Ovary (tissue), 9 donors: Measurements from ENCODE around the gene HSD17B14. TPM values are rescaled to one million over a fixed set of nuclear protein-coding genes. Genes with fewer than 3 reads are reported as not detected.

Experiments used
- DNase-seq, 5 donors: peaks; one replicate each; pipeline ENCODE4 v3.0.0-alpha.2; 2019 to 2020
- H3K27ac ChIP-seq, 2 donors: fragments of 200-600 bp; one replicate each; pipeline versions ENCODE4 v1.5.1 to v1.8.0; 2019 to 2022
- H3K27me3 ChIP-seq: fragments of 200-600 bp; one replicate; pipeline ENCODE4 v1.8.0; 2022
- H3K36me3 ChIP-seq: fragments of 200-600 bp; sonication (generic); one replicate; pipeline ENCODE4 v1.5.1; 2019
- H3K4me1 ChIP-seq: one replicate; pipeline ENCODE4 v1.8.1; 2013; ENCODE audit warnings: mild to moderate bottlenecking, moderate library complexity; ENCODE audit not compliant: insufficient read depth
- H3K4me3 ChIP-seq: fragments of 200-600 bp; sonication (generic); one replicate; pipeline ENCODE4 v1.5.1; 2017
- H3K9me3 ChIP-seq, 2 donors: fragments of 200-600 bp in 1 of 2; sonication (generic) in 1 of 2; one replicate each; pipeline versions ENCODE4 v1.5.1 to v1.8.1; 2013 to 2019; ENCODE audit warnings: mild to moderate bottlenecking in 1 of 2, moderate library complexity in 1 of 2
- EP300 ChIP-seq: sonication (generic); formaldehyde crosslinking; IDR thresholded peaks from one replicate; pipeline ENCODE4 v1.6.1; 2017; ENCODE audit warnings: antibody characterized with exemption
- POLR2A ChIP-seq: fragments of 450-650 bp; IDR thresholded peaks from one replicate; pipeline ENCODE4 v1.6.1; 2017; ENCODE audit warnings: antibody characterized with exemption, mild to moderate bottlenecking, moderate library complexity
- WGBS, 3 donors: extraction: QIAGEN DNeasy Blood & Tissue Kit in 1 of 3; methylation state at CpG; one replicate each; pipeline versions ENCODE4 v1.1.5 to v1.1.7; 2013 to 2017; 5-methylcytosine and 5-hydroxymethylcytosine counted together
- intact Hi-C, 4 donors: fragments of 100-400 bp; cut with DNase I; formaldehyde crosslinking; loops; one replicate each; pipeline versions ENCODE4 v1.11.0 to v1.15.1; 2022 to 2023
- polyA plus RNA-seq, 2 donors: library from polyadenylated mRNA; stranded (reverse); fragments of 200-250 nt in 1 of 2; fragments of 350-450 nt in 1 of 2; fragmentation: Illumina TruSeq in 1 of 2; extraction: RNeasy Lipid Tissue Mini Kit (QIAGEN cat#74804) in 1 of 2; gene quantifications; one replicate each; pipeline ENCODE4 v1.2.3, GENCODE V29; 2013 to 2014
- total RNA-seq, 7 donors: library from RNA; depleted of rRNA in 2 of 7; stranded (reverse); fragments of >200 nt in 2 of 7; fragmentation: NEBNext Ultra II Directional in 3 of 7; extraction: Animal tissue kit (Norgen Biotek cat#: 25700) in 3 of 7; gene quantifications; one replicate each; pipeline versions ENCODE4 v1.1.0 to v1.2.4, GENCODE V29; 2016 to 2023
- TF ChIP-seq, protein P1 (sequence below), 3 donors: fragments of 450-650 bp in 2 of 3; fragments of 200-600 bp in 1 of 3; IDR thresholded peaks; one replicate each; pipeline versions ENCODE4 v1.5.1 to v1.8.0; 2016 to 2022; ENCODE audit warnings: antibody characterized with exemption in 3 of 3, mild to moderate bottlenecking in 1 of 3
- donor health status: DM: no; HTN: no; CAD: no; lungs with moderate emphysema.
- donor health status: DM: no; HTN: no; CAD: no.
- donor health status: Bipolar disorder and iron deficiency.
- donor health status: DM: yes; HTN: yes; CAD: no.
- donor health status: DM: no; HTN: no; CAD: no.
- donor health status: DM: yes; HTN: yes; CAD: no.

Gene HSD17B14
- total and polyA plus RNA-seq, 9 donors, result 10.6 to 82.8 (median 46.1) TPM

DNA sequence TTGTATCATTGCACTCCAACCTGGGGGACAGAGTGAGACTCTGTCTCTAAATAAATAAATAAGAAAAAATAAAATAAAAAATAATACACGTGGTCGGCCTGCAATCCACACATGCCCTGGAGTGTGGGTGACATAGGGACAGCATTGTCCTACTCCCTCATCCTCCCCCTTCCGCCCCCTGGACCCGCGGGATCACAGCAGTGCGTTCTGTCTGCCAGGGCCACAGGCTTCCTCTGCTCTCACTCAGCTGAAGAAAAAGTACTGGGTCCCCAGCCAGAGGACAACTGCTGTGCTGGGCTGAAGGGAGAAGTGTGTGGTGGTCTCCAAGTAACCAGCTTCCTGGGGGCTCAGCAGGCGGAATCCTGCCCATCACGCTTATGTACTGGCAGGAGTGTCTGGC lies 31.8 kb downstream of the HSD17B14 start:
- TF ChIP-seq, protein P1, sequence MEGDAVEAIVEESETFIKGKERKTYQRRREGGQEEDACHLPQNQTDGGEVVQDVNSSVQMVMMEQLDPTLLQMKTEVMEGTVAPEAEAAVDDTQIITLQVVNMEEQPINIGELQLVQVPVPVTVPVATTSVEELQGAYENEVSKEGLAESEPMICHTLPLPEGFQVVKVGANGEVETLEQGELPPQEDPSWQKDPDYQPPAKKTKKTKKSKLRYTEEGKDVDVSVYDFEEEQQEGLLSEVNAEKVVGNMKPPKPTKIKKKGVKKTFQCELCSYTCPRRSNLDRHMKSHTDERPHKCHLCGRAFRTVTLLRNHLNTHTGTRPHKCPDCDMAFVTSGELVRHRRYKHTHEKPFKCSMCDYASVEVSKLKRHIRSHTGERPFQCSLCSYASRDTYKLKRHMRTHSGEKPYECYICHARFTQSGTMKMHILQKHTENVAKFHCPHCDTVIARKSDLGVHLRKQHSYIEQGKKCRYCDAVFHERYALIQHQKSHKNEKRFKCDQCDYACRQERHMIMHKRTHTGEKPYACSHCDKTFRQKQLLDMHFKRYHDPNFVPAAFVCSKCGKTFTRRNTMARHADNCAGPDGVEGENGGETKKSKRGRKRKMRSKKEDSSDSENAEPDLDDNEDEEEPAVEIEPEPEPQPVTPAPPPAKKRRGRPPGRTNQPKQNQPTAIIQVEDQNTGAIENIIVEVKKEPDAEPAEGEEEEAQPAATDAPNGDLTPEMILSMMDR (IDR thresholded peaks at IDR 0.05), result no peak
- TF ChIP-seq POLR2A (no peak), EP300 (no peak)
- H3K4me3 ChIP-seq, result no peak overlapping the region
- DNase-seq, result no peak
- H3K27ac ChIP-seq, result no peak overlapping the region
- H3K9me3 ChIP-seq, result no peaks in the 10 kb centered on the region
- H3K36me3 ChIP-seq, result no peaks in the 10 kb centered on the region
- 79 to 89% (median 87%) methylated on average over 8 of the region's 8 CpGs for WGBS, 3 donors
- H3K4me1 ChIP-seq, result peaks cover 5% of the 10 kb centered on the region
- intact Hi-C loops, result no loop called here
- no peaks in the 10 kb centered on the region for H3K27me3 ChIP-seq

DNA sequence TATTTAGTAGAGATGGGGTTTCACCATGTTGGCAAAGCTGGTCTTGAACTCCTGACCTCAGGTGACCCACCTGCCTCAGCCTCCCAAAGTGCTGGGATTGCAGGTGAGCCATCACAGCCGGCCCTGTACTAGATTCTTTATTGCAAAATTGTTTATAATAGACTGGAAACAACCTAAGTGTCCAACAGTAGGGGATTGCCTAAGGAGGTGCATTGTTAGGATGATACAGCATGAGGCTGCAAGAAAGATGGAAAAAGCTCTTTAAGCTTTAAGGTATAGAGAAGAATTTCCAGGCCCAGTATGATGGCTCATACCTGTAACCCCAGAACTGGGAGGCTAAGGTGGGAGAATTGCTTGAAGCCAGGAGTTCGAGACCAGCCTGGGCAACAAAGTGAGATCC lies 33.7 kb downstream of the HSD17B14 start:
- DNase-seq, result no peak
- intact Hi-C loops, result no loop called here
- Histone ChIP-seq H3K4me3 (no peak overlapping the region), H3K9me3 (no peaks in the 10 kb centered on the region), H3K27me3 (no peaks in the 10 kb centered on the region), H3K4me1 (peaks cover 2% of the 10 kb centered on the region), H3K36me3 (no peaks in the 10 kb centered on the region), H3K27ac (no peak overlapping the region)
- WGBS, 3 donors, result 93 to 97% (median 96%) methylated on average over 2 of the region's 2 CpGs
- TF ChIP-seq POLR2A, result no peak
- TF ChIP-seq EP300, result no peak
- TF ChIP-seq, protein P1 (IDR thresholded peaks at IDR 0.05), result no peak

DNA sequence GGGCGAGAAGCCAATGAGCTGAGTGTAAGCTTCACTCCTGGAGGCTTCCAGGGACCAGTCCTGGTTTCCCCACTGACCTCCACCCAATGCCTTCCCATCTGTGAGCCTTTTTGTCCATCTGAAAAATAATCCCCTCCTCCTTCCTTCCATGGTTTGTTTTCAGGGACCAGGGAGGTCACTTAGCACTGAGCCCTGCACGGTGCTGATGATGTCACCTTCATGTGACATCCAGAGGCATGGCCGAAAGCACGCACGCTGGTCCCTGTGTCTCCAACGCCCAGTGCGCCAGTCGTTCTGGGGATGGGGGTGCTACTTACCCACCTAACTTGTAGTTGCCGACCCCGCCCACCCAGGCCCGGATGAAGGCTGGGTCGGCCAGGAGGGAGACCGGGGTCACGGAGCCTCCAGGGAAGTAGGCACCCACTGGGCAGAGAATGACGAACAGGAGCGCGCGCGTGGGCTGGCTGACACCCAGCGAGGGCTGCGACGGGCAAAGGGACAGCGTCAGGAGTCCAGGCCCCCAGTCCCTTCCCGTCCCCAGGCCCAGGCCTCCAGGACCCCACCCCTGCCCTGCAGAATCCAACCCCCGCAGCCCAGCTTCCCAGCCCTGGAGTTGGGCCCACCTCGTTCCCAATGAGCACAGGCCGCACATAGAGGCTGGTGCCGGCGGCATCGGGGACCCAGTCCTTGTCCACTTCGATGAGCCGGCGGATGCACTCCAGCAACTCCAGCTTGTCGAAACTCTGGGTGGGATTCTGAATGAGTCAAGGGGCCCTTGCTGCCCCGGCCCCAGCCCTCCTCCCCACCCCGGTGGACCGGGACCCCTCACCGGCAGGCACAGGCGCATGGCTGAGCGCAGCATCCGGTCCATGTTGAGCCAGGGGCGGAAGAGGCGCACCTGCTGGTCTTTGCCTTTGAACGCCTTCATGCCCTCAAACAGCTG lies 36.7 kb downstream of the HSD17B14 start:
- no peaks in the 10 kb centered on the region for H3K36me3 ChIP-seq
- TF ChIP-seq POLR2A (no peak), EP300 (no peak)
- TF ChIP-seq, protein P1 (IDR thresholded peaks at IDR 0.05), result no peak
- 90 to 92% (median 90%) methylated on average over 43 to 44 of the region's 44 CpGs for WGBS, 3 donors
- intact Hi-C loops, result loop anchor here in 3 of 4 donors (5.0 to 10.0 kb wide), 3 partner anchors 38 to 178 kb away; partner anchors contain the start of genes FTL (in 1 of the 3) and HSD17B14 (in 1 of the 3)
- peak in 1 of 5 donors; percentile 35 for DNase-seq
- H3K9me3 ChIP-seq, result no peaks in the 10 kb centered on the region
- H3K4me3 ChIP-seq, result no peak overlapping the region
- no peak overlapping the region for H3K27ac ChIP-seq
- peaks cover 9% of the 10 kb centered on the region for H3K4me1 ChIP-seq
- no peaks in the 10 kb centered on the region for H3K27me3 ChIP-seq

DNA sequence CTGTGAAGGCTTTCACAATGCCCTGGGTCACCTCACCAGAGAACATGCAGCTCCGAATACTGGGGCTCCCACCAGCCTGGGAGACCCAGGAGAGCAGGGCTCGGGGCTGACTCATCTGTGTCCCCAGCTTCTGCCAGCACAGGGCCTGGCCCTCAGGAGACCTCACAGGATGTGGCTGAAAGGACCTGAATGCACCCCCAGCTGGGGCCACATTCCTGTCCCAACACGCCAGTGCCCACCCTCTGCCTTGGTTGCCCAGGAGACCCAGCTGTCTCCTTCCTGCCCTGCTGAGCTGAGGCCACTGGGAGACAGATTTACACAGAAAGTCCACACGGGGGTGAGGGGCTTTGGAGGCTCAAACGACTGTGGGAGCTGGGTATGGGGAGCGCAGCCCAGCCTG lies 37.4 kb downstream of the HSD17B14 start:
- no peak overlapping the region for H3K27ac ChIP-seq

More for the DNA sequence above, 37.4 kb downstream of the HSD17B14 start:
- Histone ChIP-seq H3K4me3 (no peak overlapping the region), H3K27me3 (no peaks in the 10 kb centered on the region), H3K4me1 (peaks cover 12% of the 10 kb centered on the region), H3K36me3 (no peaks in the 10 kb centered on the region), H3K9me3 (no peaks in the 10 kb centered on the region)
- DNase-seq, result no peak
- intact Hi-C loops, result loop anchor here in 3 of 4 donors (5.0 to 10.0 kb wide), 3 partner anchors 38 to 178 kb away; partner anchors contain the start of genes FTL (in 1 of the 3) and HSD17B14 (in 1 of the 3)
- TF ChIP-seq, protein P1 (IDR thresholded peaks at IDR 0.05), result no peak
- TF ChIP-seq POLR2A (no peak), EP300 (no peak)
- WGBS, 3 donors, result 60 to 69% (median 63%) methylated on average over 6 of the region's 6 CpGs
